HG02798 (cell line): Measurements from ENCODE around the gene ZNF625.
"Not testable (repeated sequence)": the region's sequence is repeated elsewhere in the genome, so short reads cannot be mapped to it uniquely, and the experiment has no call there.

Experiments
- ATAC-seq: cut with Tn5 transposase; IDR thresholded peaks from one replicate; pipeline ENCODE4 v1.9.1; 2021; ENCODE audit warnings: mild to moderate bottlenecking; ENCODE audit not compliant: unreplicated experiment, poor library complexity

ZNF625 gene

DNA sequence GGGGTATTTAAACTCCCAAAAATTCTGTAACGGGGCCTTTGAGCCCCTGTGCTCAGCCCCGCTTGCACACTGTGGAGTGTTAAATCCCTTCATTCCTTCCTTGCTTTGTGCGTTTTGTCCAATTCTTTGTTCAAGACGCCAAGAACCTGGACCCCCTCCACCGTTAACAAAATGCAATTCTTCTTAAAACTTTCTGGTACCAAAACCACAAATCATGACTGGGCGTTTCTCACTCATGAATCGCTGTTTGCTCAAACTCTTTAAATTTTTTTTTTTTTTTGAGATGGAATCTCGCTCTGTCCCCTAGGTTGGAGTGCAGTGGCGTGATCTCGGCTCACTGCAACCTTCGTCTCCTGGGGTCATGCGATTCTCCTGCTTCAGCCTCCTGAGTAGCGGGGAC, 17.3 kb downstream of the ZNF625 start:
- no peak for ATAC-seq

DNA sequence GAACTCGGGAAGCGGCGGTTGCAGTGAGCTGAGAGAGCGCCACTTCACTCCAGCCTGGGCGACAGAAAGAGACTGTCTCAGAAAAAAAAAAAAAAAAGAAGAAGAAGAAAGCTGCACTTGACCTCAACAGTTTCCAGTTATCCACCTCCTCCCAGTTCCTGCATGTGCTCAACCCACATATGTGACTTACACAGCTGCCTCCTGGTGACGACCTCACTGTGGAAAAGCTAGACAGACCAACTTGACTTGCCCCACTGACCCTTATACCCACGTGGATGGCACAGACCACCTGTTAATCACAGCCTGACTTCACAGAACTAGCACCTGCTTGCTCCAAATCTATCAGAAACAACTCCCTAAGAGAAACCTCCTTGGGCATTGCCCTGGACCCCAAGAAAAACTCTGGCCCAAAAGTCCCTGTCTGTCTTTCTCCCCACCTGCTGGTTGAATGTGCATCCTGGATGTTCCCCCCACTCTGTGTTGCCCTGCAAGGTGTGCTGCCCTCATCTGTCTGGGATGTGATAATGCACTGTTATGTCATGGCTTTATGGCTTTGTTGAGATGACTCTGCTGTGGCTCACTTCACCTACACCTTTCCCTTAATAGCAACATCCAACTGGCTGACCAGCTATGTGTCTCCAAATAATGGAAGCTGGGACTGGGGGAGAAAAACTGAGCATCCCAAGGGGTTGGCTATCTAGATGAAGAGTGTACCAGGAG, 19.2 kb downstream of the ZNF625 start:
- ATAC-seq, result no peak

GRCh38 chr19:12133069-12133468, 23.5 kb downstream of the ZNF625 start:
- no peak for ATAC-seq

DNA sequence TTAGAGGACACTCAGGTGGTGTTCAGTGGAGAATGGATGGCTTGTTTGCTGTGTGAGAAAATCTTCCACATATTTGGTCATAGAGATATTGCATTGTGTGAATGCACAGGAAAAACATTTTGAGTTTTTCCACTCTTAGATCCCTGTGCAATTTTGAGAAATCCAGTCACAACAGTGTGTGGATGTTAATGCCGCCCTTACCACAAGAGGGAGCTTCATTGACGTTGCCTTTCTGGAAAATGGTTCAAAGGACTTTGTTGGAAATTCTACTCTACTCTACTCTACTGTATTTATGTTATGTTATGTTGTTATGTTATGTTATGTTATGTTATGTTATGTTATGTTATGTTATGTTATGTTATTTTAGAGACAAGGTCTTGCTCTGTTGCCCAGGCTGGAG, 29.8 kb downstream of the ZNF625 start:
- no peak for ATAC-seq

DNA sequence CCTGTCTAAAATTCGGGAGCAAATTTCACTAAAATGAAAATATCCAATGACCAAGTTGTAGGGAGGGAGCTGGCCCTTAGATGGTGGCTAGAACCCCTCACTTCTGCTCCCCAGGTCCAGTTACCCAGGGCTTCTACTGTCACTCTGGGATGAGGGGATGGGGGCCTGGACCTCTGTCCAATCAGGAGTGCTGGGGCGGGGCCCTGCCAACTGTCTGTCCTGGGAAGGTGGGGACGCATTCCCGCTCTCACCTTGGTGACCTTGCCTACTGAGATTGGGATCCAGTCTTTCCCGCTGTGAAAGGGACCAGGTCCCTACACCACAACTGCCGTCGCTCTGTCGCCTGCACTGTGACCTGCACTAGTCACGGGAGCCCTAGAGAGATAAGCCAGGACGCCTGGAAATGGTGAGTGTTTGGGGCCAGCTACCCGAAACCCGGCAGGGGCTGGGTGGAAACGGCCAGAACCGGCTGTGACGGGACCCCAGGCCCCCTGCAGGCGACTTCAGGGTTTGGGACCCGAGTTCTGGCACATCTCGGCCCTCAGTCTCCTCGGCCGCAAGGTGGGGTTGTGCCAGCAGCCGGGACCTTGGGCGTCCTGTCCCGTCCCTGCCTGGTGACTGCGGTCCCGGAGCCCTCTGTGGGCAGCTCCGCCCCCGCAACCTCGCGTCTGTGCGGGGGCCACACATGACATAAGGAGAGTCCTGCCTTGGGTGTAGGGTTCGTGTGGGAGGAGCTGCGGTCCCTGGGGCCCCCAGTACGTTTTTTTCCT, 39.1 kb downstream of the ZNF625 start:
- ATAC-seq, result no peak

DNA sequence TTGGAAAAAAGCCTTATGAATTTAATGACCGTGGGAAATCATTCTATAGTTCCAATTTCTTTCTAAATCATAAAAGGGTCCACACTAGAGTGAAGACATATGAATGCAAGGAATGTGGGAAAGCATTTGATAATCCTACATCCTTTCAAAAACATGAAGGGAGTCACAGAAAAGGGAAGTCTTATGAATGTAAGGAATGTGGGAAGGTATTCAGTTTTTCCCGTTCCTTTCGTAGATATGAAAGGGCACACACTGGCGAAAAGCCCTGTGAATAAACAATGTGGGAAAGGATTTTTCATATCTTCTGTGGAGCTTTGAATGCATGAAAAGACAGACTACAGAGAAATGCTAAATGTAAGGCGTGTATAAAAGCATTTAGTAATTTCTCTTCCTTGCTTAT, 43.4 kb downstream of the ZNF625 start:
- no peak for ATAC-seq

- ATAC-seq, result no peak
Measured at GRCh38 chr19:12112701-12113100, 43.8 kb downstream of the ZNF625 start.

DNA sequence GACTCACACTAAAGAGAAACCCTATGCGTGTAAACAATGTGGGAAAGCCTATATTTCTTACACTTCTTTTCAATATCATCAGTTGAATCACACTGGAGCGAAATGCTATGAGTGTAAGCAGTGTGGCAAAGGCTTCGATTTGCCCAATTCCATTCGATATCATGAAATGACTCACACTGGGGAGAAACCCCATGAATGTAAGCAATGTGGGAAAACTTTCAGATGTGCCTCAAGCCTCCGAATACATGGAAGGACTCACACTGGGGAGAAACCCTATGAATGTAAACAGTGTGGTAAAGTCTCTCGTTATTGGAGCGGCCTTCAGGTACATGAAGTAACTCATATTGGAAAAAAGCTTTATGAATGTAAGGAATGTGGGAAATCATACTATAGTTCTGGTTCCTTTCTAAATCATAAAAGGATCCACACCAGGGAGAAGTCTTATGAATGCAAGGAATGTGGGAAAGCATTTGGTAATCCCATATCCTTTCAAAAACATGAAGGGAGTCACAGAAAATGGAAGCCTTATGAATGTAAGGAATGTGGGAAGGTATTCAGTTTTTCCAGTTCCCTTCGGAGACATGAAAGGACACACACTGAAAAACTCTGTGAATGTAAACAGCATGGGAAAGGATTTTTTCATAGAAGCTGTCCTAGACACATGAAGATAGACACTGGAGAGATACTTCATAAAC, 44.4 kb downstream of the ZNF625 start:
- no peak for ATAC-seq

DNA sequence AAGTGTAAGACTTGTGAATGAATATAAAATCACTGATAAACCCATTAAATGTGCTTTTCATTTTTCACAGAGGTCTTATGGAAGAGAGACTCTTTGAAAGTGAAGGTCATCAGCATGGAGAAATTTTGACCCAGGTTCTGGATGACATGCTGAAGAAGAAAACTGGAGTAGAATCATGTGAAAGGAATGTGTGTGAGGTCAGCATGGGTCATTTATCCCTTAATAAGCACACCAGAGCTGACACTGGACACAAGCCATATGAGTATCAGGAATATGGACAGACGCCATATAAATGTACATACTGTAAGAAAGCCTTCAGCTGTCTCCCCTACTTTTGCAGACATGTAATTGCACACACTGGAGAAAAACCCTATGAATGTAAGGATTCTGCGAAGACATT, 45.4 kb downstream of the ZNF625 start:
- no peak for ATAC-seq

DNA sequence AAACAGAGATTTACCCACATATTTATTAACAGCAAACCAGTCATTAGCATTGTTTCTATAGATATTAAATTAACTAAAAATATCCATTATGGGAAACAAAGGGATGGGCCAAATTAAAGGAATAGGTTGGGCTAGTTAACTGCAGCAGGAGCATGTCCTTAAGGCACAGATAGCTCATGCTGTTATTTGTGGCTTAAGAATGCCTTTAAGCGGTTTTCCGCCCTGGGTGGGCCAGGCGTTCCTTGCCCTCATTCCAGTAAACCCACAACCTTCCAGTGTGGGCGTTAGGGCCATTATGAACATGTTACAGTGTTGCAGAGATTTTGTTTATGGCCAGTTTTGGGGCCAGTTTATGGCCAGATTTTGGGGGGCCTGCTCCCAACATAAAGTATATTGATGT, 52.6 kb downstream of the ZNF625 start:
- ATAC-seq, result not testable (repeated sequence)

- ATAC-seq, result no peak
Measured at GRCh38 chr19:12098040-12098439, 58.5 kb downstream of the ZNF625 start.

GRCh38 chr19:12095111-12095790, 61.3 kb downstream of the ZNF625 start:
- ATAC-seq, result no peak
